ENCODE results near the gene DISC1.
A peak's percentile ranks its signal among the peaks of the same experiment; 100 is the strongest.
"Not testable (repeated sequence)": the region's sequence is repeated elsewhere in the genome, so short reads cannot be mapped to it uniquely, and the experiment has no call there.

The DISC1 gene

DNA sequence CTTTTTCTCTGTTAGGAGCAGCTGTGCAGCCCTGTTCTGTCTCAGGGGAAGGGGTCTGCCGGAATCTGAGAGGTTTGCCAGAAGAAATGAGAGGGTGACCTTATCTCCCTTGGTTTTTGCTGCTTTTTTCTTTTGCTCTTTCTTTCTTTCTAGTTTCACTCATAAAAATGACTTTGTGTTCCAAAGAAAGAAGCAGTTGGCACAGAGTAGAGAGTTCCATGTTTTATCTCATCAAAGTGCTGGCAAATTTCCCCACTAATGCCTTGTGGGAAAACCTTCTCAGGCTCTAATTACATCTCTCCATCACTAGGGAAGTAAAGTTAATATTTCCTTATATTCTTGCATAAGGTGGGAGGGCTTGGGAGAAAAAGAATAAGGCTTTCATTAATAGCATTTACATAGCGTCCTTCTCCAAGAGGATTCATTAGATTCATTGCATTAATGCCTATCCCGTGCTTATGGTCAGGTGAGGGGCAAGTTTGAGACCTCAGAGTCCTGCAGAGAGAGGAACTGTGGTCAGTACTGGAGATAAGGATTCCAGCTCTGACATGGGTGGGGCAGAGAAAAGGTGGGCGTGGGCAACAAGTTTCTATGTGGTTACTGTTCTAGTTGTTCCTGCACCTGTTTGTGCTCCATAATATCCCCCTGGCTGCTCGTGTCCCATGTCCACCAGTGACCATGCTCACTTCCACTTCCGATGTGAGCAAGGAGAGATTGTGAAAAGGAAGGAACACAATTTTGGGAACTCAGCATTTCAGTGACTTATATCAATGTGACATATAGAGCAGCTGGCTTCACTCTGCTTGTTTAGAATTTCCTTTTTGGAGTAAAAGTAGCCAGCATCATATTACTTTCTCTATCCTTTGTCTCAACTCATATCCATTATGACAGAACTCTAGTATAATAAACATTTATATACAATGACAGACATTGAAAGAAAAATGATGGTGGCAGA, 79.5 kb downstream of the DISC1 start:
- DNase-seq, result peak in 1 of 2 experiments; percentile 36

DNA sequence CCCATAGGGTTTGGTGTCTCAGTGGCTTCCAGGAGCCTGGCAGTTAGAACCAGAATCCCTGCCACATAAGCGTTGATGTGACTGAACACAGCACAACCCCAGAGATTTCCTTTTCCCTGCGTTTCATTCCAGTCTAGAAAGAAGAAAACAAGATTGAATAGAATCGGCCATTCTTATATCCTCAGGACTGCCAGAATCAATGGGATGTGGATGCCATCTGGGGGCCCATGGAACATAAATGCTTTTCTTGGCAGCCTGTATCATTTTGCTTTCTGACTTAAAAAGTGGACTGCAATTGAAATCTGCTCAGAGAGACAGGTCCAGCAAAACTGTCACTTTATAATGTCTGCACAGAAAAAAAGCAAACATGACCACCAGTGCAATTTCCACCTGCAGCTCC, 80.3 kb downstream of the DISC1 start:
- peak in 1 of 2 experiments; percentile 57 for DNase-seq

DNA sequence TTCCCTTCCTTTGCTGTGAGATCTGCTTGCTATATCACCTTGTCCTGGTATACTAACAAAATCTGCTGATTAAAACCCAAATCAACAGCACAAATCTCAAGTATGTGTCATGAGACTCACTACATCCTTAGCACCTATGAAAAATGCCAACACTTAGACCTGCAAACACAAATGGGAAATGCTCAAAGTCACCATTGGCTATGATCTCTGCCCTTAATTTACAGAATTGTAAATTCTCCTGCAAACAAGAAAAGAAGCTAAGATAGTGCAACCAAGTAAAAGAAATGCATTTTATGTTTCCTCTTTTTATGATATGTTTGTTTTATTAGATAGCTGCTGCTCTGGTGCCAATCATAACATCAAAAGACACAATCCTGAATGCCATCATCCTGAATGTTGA, 80.8 kb downstream of the DISC1 start:
- no peak for DNase-seq

DNA sequence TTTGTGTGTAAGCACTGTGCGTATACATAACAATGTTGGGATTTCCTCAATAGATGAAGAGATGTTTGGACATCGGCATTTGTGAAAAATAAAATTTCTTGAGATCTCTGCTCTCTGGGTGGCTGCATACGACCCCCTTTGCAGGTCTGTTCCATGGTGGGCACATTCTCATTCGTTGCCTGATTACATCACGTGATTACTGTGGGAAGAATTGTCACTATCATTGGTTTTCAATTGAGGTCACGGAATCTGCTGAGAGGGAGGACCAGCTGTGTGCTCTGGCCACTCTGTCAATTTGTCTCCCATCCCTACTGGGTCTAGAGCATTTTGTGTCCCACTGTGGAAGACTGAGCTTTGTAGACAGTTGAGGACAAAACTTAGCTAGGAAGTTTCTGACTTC, 81.8 kb downstream of the DISC1 start:
- no peak for DNase-seq

DNA sequence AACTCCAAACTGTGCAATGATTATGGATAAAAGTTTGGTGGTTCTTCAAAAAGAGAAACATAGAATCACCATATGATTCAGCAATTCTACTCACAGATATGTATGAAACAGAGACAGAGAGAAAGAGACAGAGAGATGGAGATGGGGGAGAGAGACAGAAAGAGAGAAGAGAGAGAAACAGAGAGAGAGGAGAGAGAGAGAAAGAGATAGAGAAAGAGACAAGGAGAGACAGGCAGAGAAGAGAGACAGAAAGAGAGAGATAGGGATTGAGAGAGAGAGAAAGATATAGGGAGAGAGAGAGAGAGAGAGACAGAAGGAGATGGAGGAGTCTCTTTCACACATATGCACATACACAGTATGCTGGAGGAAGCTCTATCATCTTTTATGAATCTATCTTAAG, 87.8 kb downstream of the DISC1 start:
- no peak for DNase-seq

DNA sequence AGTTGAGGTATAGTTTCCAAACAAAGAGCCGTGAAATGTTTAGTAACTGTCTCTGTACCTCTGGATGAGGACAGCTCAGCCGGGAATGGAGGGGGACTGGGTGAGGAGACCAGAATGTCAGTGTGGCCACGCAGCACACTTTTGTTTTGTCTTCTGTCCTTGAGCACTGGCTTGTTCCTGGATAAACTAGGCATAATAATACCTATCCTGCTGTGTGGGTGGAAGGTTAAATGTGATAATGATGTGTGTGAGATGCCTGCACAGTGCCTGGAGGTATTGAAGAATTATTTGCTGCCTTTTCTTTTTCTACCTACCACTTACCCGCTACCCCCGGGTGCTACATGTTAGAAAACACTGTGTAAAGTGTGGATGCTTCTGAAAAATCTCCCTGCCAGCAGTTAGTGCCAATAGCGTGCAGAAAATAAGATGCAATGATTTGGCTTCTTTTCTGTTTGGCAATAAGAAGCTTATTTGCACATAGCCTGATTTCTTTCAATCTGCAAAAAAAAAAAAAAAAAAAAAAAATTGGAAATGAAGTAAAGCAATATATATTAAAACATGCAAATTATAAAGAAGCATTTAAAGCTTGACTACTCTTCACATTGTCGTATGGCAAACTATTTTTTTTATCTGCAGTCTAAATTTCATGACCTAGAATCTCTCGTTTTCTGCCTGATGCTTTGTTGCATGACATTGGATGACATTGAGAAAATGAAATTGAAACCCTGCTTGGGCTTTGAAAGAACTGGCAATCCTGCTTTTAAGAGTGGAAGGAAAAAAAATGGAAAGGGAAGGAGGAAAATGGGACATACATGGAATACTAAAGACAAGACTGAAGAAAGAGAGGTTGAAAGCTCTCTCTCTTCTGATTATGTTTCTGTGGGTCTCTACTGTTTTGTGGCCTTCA, 89.5 kb downstream of the DISC1 start:
- DNase-seq, result no peak

DNA sequence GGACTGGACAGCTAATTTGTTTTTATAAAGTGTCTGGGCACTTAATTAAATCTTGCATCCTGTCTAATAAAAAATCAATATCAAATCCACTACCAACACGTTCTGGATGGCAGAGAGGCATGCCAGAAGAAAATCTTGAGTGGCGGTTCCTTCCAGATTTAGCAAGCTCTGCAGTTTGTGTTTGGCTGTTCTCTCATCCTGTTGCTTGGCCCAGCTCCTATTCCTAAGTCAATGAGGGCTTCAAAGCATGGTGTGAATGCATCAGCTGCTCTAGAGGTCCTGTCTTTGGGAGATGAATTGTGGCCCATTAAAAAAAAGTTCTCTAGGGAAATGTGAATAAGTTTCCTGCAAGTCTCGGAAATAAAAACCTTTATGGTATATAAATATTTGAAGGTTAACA, 90.3 kb downstream of the DISC1 start:
- peak in 1 of 2 experiments; percentile 30 for DNase-seq

DNA sequence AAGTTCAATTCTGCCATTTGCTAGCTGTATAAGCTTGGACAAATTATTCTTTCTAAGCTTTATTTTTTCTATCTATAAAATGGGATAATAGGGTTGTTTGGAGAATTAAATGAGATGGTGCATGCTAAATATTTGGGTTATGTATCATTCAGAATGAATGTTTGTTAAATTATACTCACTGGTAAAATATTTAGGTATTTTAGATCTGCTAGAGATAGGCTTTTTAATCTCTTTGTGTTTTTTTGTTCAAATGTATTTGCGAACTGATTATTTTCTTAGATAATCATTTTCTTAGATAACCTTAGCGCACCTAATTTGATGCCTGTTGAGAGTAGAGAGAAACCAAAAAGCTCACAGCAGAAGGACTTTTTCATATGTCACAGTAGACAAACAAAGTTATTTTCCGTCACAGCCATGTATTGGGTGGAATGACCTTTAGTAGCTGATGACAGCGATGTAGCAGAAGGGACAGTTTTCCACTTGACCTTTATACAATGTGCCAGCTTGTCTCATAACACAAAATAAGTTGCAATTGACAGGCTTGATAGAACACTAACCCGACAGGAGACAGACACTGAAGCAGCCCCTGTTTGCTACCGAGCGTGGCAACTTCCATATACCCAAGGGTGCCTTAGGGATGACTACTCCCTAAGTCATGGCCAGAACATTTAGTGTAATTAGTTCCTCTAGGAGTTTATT, 93.0 kb downstream of the DISC1 start:
- DNase-seq, result no peak

DNA sequence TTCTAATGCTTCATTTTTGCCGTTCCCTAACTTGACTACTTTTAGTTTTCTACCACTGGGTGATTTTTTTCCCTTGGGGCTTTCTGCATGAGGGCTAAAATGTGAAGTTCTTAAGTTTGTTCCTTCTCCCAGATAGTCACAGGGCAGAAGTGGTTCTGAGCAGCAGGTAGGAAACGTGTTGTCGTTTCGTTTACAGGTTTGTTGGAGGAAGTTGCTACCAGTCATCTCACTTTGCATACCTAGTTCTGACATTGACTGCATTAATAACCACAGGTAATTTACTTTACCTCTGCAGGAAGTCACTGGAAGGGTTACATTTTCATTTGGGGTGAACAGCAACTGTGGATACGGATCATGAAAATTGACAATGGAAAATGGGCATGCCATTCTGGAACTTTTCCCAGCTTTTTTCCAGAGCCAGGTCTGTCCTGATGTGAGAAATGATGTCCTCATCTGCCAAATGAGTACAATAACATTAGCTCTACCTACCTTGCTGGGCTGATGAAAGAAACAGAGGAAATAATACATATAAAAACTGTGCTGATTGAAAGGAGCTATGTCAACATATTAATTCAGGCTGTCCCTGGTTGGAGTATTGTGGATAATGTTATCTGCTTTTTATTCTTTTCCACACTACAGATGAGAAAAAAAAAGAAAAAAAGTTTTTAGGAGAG, 94.2 kb downstream of the DISC1 start:
- no peak for DNase-seq

DNA sequence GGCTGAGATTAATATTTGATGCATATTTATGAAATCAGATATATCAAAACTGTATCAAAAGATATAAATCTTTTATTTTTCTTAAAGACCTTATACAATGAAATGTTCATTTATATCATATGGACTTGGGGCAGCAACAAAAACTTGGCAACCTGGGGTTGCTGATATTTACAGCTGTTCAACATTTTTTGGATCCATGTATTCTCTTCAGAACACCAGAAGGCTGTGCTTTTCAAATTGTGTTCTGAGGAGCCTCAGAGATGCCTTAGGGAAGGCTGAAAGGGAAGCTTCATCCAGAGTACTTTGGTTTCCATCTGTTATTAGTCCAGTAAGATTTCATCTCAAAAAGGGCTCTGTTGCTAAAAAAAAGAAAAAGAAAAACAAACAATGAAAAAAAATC, 94.8 kb downstream of the DISC1 start:
- no peak for DNase-seq

DNA sequence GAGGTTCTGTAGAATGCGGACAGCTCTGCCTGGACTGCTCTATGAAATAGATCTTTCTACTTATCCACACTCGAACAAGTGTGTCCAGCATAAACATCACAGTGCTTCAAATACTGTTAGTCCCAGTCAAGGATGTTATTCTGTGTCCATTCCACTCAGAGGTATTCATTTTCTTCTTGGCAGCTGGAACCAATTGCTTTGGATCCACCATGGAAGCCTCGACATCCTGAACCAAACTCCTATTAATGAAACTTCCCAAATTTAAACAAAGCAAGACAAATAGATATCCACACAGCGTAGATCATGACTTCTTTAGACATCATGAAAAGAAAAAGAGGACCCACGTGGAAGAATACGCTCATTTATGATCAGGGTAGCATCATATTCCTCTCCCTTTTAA, 95.8 kb downstream of the DISC1 start:
- no peak for DNase-seq

DNA sequence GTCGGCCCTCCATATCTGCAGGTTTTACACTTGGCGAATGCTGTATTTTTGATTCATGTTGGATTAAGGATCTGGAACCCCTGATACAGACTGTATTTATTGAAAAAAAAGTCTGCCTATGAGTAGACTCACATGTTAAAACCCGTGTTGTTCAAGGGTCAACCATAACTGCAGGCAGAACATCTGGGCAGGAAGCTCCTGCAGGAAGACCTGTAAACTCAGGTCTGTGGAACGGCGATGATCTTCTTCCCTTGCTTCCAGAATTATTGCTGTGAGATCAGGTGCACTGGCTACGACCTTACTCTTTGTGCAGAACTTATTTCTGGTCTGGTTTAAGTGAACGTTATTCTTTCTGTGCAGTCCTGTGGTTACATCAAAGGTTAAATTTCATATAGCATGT, 96.6 kb downstream of the DISC1 start:
- no peak for DNase-seq

DNA sequence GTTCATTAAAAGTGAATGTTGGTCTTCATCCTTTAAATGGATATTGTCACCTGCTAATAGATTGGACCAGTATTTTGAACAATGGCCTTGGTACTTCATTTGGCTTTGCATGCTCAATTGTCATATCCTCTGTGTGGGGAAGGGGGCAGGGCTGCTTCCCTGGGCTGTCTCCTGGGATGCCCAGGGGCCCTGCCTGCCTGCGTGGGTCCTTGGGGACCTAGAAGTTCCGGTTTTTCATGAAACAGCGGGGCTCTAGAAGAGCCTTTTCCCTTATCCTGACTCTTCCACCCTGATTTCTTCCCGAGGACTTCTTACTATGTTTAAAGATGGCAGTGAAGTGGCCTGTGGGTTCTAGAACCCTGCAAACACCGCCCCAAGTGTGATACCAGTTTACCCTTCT, 97.5 kb downstream of the DISC1 start:
- no peak for DNase-seq

DNA sequence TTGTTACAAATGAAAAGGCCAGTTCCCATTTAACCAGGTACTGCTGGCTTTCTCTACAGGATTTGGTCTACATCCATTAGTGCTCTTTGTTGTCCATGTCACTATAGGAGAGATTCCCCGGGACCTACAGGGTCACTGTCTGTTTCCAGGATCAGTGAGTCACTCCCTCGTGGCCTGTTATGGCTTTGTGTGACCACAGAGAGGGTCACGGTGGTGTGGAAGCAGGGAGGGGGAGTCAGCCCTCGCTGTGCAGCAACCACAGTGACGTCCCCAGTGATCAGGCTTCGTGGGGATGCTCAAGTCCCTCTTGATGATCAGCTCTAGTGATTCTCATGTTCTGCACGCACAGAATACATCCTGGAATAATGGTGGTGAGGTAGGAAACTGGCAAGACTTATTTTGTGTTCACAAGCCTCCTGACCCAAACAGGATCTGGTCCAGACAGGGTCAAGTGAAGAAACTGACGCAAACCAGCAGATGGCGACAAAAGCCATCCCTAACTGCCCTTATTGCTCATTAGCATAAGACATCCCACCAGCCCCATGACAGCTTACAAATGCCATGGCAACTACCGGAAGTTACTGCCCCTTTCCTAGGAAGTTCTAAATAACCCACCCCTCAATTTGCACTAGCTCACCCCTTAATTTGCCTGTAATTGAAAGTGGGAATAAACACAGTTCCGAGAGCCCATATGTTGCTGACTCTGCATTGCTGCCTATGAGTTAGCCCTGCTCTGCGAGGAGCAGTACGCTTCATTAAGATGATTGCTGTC, 98.5 kb downstream of the DISC1 start:
- peak; percentile 68 to 75 for DNase-seq

DNA sequence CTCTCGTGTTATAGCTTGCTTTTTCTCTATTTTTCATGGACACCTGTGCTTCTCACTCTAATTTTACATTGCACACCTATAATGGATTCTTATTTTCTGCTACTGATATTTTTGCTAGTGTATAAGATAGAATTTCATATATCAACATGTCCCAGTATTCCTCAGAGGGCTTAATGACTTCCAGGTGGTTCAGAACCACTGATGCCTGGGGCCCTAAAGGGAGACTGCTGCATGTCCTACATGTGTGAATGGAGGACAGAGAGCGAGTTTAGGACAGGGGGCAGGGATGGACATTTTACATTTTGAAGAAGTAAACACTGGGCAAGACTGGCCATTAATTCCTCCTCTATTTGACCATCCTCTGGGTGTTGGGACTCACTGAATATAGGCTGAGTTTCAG, 100.6 kb downstream of the DISC1 start:
- no peak for DNase-seq

DNA sequence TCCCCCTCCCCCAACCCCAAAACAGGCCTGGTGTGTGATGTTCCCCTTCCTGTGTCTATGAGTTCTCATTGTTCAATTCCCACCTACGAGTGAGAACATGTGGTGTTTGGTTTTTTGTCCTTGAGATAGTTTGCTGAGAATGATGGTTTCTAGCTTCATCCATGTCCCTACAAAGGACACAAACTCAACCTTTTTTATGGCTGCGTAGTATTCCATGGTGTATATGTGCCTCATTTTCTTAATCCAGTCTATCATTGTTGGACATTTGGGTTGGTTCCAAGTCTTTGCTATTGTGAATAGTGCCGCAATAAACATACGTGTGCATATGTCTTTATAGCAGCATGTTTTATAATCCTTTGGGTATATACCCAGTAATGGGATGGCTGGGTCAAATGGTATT, 102.4 kb downstream of the DISC1 start:
- not testable (repeated sequence) for DNase-seq

DNA sequence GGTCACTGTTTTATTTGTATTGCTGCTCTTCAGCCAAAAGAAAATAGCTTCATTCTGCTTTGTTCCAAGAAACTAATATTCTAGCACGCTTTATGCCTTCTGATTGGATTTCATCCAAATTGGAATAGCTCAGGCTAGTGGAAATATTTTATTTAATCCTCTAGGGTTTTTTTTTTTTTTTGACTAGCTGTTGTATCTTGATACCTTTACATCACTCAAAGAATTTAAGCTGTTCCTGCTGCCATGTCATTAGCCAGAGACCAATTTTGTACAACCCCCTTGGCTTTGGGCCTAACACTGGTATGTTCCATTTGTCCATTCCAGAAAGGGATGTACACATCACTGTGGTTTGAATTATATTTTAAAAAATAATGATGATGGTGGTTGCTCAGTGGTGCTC, 103.0 kb downstream of the DISC1 start:
- peak; percentile 56 to 87 for DNase-seq

DNA sequence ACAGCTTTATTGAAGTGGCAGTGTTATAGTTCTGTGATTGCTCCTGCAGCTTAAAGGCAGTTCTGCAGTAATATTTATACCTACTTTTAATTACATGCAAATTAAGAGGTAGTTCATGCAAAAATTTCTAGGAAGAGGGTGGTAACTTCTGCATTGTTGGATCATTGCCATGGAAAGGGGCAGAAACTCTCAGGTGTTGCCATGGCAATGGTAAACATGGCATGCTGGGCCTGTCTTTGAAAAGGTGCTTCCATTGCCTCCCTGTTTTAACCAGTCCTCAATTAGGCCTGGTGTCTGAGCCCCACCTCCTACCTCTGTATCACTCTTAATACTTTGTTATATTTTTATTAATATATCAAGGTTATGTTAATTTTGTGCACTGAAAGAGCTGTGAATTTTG, 104.7 kb downstream of the DISC1 start:
- peak in 1 of 2 experiments; percentile 26 for DNase-seq

DNA sequence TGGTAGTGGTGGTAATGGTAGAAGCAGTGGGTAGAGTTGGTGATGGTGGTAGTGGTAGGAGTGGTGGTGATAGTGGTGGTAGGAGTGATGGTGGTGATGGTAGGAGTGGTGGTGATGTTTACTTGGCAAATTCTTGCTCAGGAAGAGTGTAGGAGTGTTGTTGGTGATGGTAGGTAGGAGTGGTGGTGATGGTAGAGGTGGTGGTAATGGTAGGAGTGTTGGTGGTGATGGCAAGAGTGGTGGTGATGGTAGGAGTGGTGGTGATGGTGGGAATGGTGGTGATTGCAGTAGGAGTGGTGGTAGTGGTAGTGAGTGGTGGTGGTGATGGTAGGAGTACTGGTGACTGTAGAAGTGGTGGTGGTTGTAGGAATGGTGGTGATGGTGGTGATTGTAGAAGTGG, 106.5 kb downstream of the DISC1 start:
- no peak for DNase-seq

DNA sequence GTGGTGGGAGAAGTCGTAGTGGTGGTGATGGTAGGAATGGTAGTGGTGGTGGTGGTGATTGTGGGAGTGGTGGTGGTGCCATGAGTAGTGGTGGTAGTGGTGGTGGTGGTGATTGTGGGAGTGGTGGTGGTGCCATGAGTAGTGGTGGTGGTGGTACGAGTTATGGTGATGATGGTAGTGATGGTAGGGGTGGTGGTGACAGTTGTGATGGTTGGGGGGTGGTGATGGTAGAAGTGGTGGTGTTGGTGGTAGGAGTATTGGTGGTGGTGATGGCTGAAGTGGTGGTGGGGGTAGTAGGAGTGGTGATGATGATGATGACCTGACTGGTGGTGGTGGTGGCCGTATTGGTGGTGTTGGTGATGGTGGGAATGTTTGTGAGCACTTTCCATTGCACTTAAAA, 107.1 kb downstream of the DISC1 start:
- DNase-seq, result no peak

DNA sequence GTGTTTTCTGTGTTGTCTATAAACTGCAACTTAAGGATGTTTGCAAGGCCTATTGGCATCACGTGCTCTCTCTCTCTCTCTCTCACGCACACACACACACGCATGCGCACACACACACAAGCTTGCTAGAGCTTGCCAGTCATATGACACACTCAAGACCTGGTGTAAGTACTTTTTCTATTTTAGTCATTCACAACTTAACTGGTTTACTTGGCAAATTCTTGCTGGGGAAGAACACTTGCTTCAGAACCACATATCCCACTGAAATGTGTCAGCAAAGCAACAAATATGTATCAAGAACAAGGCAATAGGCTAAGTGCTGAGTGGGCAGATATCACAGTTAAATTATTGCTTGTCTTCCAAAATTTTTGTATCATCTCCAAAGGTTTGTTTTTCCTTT, 107.8 kb downstream of the DISC1 start:
- DNase-seq, result no peak

DNA sequence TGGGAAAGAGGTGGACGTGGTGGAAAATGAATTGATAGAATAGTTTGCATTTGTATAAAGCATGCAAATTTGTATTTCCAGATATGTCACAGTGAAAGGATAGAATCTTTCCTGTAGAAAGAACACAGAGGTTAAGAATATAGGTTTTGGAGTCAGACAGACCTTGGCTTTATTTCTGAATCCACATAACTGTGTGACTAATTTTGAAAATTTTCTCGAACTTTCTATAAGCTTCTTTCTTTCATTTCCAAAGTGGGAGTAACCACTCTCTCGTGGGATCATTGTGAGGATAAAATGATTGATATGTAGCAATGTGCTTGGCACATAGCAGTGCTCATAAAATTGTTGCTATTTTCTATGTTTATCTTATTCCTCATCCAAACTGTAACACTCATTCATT, 108.8 kb downstream of the DISC1 start:
- no peak for DNase-seq
